GM21576 (cell line): ENCODE results near the gene COLEC11.

Experiments used
- ATAC-seq: cut with Tn5 transposase; IDR thresholded peaks from one replicate; pipeline ENCODE4 v1.9.1; 2021; ENCODE audit warnings: mild to moderate bottlenecking, moderate library complexity; ENCODE audit not compliant: unreplicated experiment

COLEC11 gene

DNA sequence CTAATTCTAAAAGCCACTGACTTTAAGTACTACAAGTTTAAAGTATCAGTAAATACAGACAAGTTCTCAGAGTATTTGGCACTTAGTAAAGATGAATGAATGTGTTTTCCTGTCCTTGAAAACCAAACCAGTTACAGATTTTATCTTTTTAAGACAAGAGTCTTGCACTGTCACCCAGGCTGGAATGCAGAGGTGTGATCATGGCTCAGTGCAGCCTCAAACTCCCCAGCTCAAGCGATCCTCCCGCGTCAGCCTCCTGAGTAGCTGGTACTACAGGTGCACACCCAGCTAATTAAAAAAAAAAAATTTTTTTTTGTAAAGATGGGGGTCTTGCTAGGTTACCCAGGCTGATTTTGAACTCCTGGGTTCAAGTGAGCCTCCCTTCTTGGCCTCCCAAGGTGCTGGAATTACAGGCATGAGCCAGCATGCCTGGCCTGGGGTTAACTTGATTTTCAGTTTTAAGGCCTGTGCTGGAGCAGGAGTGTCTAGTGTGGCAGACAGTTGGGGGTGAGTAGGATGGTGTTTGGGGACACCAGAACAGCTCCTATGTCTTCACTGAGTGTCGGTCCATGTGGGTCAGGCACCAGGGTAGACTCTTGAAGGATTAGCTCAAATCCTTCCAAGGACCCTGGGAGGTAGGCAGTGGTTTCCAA is 10.2 kb upstream of the COLEC11 start:
- ATAC-seq: no peak

- no peak for ATAC-seq
Measured at GRCh38 chr2:3585261-3586109, 9.4 kb upstream of the COLEC11 start.

- ATAC-seq: no peak
Measured at GRCh38 chr2:3586220-3586619, 8.7 kb upstream of the COLEC11 start.

DNA sequence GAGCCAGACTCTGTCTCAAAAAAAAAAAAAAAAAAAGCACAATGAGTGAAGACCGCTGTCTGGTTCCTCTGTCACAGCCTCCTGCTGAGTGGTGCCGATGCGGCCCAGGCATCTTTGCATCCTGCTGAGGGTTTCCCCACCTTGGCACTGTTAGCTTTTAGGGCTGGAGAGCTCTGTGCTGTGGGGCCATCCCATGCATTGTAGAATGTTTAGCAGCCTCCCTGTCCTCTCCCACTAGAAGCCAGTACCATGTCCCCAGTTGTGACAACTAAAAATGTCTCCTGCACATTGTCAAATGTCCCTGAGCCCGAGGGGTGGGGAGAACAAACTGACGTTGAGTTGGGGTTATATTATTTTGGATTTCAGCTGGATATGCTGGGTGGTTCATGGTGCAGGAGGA is 7.9 kb upstream of the COLEC11 start:
- no peak for ATAC-seq

- no peak for ATAC-seq
Measured at GRCh38 chr2:3587432-3587831, 7.5 kb upstream of the COLEC11 start.

GRCh38 chr2:3588084-3588483 is 6.8 kb upstream of the COLEC11 start:
- ATAC-seq: no peak

DNA sequence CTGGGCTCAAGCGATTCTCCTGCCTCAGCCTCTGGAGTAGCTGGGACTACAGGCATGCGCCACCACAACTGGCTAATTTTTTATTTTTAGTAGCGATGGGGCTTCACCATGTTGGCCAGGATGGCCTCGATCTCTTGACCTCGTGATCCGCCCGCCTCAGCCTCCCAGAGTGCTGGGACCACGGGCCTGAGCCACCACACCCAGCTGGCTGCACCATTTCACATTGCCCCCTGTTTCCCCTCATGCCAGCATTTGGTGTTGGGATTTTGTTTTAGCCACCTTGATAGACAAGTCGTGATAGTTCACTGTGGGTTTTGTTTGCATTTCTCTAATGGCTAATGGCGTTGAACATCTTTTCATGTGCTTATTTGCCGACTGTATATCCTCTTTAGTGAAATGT is 5.8 kb upstream of the COLEC11 start:
- no peak for ATAC-seq

DNA sequence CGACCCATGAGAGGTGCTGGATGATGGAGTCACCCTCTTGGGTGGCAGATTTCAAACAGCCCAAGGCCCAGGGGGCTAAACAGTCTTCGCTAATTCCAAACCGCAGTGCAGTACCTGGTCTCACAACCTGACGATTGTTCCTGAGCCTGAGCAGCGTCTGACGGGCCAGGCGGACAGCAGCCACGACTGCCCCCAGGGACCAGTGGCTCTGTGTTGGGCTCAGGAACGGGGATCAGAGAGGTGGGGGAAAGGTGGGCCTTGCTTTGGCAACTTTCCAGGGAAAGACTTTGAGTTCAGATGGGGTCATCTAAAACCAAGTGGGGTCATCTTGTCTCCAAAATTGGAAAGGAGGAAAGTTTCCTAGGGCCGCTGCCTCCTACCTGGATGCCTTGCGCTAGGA is 492 bp downstream of the COLEC11 start:
- no peak for ATAC-seq

GRCh38 chr2:3595985-3596384 is 1.1 kb downstream of the COLEC11 start:
- peak; percentile 88 for ATAC-seq

- ATAC-seq: no peak
Measured at GRCh38 chr2:3596901-3597417, 2.0 kb downstream of the COLEC11 start.

DNA sequence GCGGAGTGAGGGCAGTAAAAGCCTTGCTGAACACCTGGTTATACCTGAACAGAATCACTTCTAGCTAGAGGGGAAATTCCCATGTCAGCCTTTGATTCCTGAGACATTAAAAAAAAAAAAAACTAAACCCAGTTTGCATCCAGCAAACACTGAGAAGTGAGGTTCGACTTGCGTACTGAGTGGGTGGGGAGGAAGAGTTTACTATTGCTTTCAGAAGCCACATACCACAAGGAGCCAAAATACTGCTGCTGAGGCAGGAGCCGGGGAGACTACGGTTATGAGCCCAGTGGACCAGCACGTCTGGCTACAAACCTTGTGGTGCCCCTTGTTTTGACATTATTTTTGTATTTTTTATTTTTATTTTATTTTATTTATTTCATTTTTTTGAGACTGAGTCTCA is 2.7 kb downstream of the COLEC11 start:
- ATAC-seq: peak; percentile 56

- no peak for ATAC-seq
Measured at GRCh38 chr2:3598197-3598910, 3.4 kb downstream of the COLEC11 start.

- no peak for ATAC-seq
Measured at GRCh38 chr2:3598912-3599854, 4.3 kb downstream of the COLEC11 start.

- ATAC-seq: no peak
Measured at GRCh38 chr2:3600256-3600855, 5.4 kb downstream of the COLEC11 start.

GRCh38 chr2:3601561-3602271 is 6.8 kb downstream of the COLEC11 start:
- ATAC-seq: no peak

DNA sequence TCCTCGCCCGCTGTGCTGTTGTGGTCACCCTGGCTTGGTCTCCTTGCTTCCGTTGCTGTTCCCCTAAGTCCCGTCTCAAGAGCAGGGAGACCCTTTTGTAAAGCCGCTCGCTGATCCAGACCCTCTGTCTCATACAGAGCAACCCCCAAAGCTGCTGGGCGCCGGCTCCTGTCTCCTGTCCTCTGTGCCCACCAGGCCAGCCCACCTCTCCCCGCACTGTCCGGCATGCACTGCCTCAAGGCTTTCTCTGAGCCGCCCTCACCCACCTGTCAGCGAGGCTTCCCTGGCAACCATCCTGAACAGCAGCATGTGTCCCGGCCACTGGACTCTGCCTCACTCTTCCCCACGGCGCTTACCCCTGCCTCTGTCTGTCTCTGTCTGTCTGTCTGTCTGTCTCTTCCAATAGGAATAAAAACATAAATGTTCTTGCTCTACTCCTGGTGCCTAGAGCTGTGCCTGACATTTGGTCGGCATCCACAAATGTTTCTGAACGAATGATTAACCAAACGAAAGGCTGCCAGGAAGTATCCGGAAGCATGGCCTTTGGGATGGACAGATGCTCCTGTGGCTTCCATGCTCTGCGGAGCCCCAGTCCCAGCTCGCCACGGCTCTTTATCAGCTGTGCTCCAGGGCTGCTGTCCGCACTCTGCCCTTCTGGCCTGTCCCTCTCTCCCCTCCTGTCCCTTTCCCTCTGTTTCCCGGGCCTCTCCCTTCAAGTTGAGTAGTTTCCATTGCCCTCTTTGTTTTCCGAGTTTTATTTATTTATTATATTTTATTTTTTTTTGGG is 7.8 kb downstream of the COLEC11 start:
- ATAC-seq: no peak

GRCh38 chr2:3603536-3604206 is 8.8 kb downstream of the COLEC11 start:
- ATAC-seq: no peak

DNA sequence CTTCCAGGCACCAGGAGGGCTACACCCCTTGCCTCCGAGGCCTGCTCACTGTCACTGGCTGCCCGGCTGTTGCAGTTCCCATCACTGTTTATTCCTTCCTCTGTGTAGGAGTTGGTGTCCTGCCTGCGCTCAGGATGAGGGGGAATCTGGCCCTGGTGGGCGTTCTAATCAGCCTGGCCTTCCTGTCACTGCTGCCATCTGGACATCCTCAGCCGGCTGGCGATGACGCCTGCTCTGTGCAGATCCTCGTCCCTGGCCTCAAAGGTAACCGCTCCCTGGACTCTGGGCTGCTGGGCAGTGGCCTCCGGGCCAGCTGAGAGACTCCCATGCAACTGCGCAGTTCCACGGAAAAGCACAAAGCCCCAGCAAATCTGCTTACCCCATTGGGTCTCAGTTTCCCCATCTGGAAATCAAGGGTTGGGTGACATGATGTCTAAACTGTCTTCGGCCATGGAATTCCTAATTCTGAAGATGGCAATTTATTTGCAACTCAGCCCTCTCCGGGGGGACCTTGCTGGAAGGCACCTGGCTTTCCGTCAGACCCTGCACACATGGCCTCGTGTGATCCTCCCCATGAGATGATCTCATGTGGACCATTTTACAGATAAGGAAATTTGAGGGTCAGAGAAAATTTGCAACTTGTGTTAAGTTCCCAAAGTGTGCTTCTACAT is 9.4 kb downstream of the COLEC11 start:
- ATAC-seq: no peak
